ENCODE data around the gene NPAT.

The NPAT gene

GRCh38 chr11:108246885-108247284, 24.4 kb upstream of the NPAT start:
- Histone ChIP-seq H3K27ac (ENCODE audit: low read depth, low read length) (no peak overlapping the region), H3K36me3 (ENCODE audit: control insufficient read depth, low read length) (peaks cover 85% of the 10 kb centered on the region), H4K20me1 (ENCODE audit: control insufficient read depth, insufficient read depth, low read depth, low read length) (no peaks in the 10 kb centered on the region)

GRCh38 chr11:108246308-108246707, 23.9 kb upstream of the NPAT start:
- H3K36me3 ChIP-seq (ENCODE audit: control insufficient read depth, low read length): peaks cover 83% of the 10 kb centered on the region
- no peaks in the 10 kb centered on the region for H3K4me1 ChIP-seq (ENCODE audit: control insufficient read depth, low read length)
- H4K20me1 ChIP-seq (ENCODE audit: control insufficient read depth, insufficient read depth, low read depth, low read length): no peaks in the 10 kb centered on the region
- H3K79me2 ChIP-seq (ENCODE audit: control insufficient read depth, low read length): no peaks in the 10 kb centered on the region
- H3K27me3 ChIP-seq (ENCODE audit: control insufficient read depth, low read length): no peaks in the 10 kb centered on the region
- no peaks in the 10 kb centered on the region for H3F3A ChIP-seq (ENCODE audit: control insufficient read depth, insufficient read depth)
- no peak overlapping the region for H3K4me3 ChIP-seq (ENCODE audit: low read length)
- H3K9me2 ChIP-seq (replicated peaks; ENCODE audit: control insufficient read depth, low read length): no peaks in the 10 kb centered on the region
- no peaks in the 10 kb centered on the region for H3K9me3 ChIP-seq (ENCODE audit: control insufficient read depth, insufficient read depth, low read length)
- TF ChIP-seq CTCF (IDR thresholded peaks at IDR 0.05; ENCODE audit: low read depth, low read length, poor library complexity, severe bottlenecking): no peak
- TF ChIP-seq EZH2phosphoT487 (IDR thresholded peaks at IDR 0.05; ENCODE audit: borderline replicate concordance, low read length): no peak
- no peak overlapping the region for H3K27ac ChIP-seq (ENCODE audit: low read depth, low read length)
- H3K4me2 ChIP-seq (ENCODE audit: low read length): no peak overlapping the region

More at GRCh38 chr11:108246885-108247284, 24.4 kb upstream of the NPAT start:
- Histone ChIP-seq H3K9me2 (replicated peaks; ENCODE audit: control insufficient read depth, low read length) (no peaks in the 10 kb centered on the region), H3K4me2 (ENCODE audit: low read length) (no peak overlapping the region), H3F3A (ENCODE audit: control insufficient read depth, insufficient read depth) (no peaks in the 10 kb centered on the region), H3K4me1 (ENCODE audit: control insufficient read depth, low read length) (no peaks in the 10 kb centered on the region), H3K27me3 (ENCODE audit: control insufficient read depth, low read length) (no peaks in the 10 kb centered on the region), H3K4me3 (ENCODE audit: low read length) (no peak overlapping the region), H3K9me3 (ENCODE audit: control insufficient read depth, insufficient read depth, low read length) (no peaks in the 10 kb centered on the region), H3K79me2 (ENCODE audit: control insufficient read depth, low read length) (no peaks in the 10 kb centered on the region)
- TF ChIP-seq CTCF (IDR thresholded peaks at IDR 0.05; ENCODE audit: low read depth, low read length, poor library complexity, severe bottlenecking): no peak
- no peak for TF ChIP-seq EZH2phosphoT487 (IDR thresholded peaks at IDR 0.05; ENCODE audit: borderline replicate concordance, low read length)

- Histone ChIP-seq H3F3A (ENCODE audit: control insufficient read depth, insufficient read depth) (no peaks in the 10 kb centered on the region; the same call in 1 of the 2 replicates), H3K4me1 (ENCODE audit: control insufficient read depth, low read length) (peaks cover 6% of the 10 kb centered on the region), H3K27ac (ENCODE audit: low read depth, low read length) (no peak overlapping the region), H3K9me2 (replicated peaks; ENCODE audit: control insufficient read depth, low read length) (no peaks in the 10 kb centered on the region), H3K27me3 (ENCODE audit: control insufficient read depth, low read length) (no peaks in the 10 kb centered on the region), H3K36me3 (ENCODE audit: control insufficient read depth, low read length) (peaks cover 84% of the 10 kb centered on the region), H3K79me2 (ENCODE audit: control insufficient read depth, low read length) (peaks cover 12% of the 10 kb centered on the region), H3K4me2 (ENCODE audit: low read length) (no peak overlapping the region), H3K9me3 (ENCODE audit: control insufficient read depth, insufficient read depth, low read length) (no peaks in the 10 kb centered on the region), H3K4me3 (ENCODE audit: low read length) (no peak overlapping the region), H4K20me1 (ENCODE audit: control insufficient read depth, insufficient read depth, low read depth, low read length) (no peaks in the 10 kb centered on the region)
- TF ChIP-seq CTCF (IDR thresholded peaks at IDR 0.05; ENCODE audit: low read depth, low read length, poor library complexity, severe bottlenecking): no peak
- TF ChIP-seq EZH2phosphoT487 (IDR thresholded peaks at IDR 0.05; ENCODE audit: borderline replicate concordance, low read length): no peak
Observed at GRCh38 chr11:108242422-108242821, 20.0 kb upstream of the NPAT start.
